ENCODE results near the gene FAM20A.
A peak's percentile ranks its signal among the peaks of the same experiment; 100 is the strongest.
"Not testable (repeated sequence)": the region's sequence is repeated elsewhere in the genome, so short reads cannot be mapped to it uniquely, and the experiment has no call there.

FAM20A gene

GRCh38 chr17:68592682-68593641, 8.2 kb downstream of the FAM20A start:
- no peak for DNase-seq

DNA sequence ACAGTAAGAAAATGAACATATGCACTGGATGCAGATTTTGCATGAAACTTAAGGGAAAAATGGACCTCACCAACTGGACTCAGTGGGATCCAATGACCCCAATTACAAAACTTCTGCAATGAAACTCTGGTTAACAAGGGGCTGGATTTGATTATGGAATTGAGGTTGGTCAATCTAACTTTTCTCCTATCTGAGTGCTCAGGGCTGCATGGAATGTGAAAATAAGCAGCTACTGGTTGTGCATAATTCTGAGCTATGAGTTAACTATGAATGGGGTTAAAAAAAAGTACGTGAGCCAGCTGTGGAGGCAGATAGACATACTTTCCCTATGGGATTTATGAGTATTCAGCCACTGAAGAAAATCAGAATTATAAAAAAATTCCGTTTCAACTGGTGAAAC, 9.2 kb downstream of the FAM20A start:
- DNase-seq = no peak
- in situ Hi-C loops (cut with MboI; ENCODE audit: low pct_unique_long_range_greater_than_20kb, low sequenced_read_pairs) = no loop called here

More at GRCh38 chr17:68592682-68593641, 8.2 kb downstream of the FAM20A start:
- in situ Hi-C loops (cut with MboI; ENCODE audit: low pct_unique_long_range_greater_than_20kb, low sequenced_read_pairs) = no loop called here

DNA sequence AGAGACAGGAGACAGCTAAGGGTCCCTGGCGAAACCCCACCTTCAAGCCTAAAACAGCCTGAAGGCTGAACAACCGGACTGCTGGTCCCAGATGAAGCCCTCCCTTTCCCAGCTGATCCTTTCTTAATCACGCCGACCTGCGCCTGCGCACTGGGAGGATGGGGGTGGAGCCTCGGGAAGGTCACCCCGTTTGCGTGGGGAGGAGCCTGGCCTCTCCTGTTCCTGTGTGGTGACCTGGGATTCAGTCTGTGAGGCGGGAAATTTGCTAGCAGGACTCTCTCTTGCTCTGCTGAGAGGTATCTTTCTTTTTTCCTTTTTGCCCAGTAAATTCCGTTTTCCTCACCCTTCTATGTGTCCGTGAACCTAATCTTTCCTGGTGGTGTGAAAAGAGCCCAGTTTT, 9.6 kb downstream of the FAM20A start:
- in situ Hi-C loops (cut with MboI; ENCODE audit: low pct_unique_long_range_greater_than_20kb, low sequenced_read_pairs) = no loop called here
- DNase-seq = no peak

DNA sequence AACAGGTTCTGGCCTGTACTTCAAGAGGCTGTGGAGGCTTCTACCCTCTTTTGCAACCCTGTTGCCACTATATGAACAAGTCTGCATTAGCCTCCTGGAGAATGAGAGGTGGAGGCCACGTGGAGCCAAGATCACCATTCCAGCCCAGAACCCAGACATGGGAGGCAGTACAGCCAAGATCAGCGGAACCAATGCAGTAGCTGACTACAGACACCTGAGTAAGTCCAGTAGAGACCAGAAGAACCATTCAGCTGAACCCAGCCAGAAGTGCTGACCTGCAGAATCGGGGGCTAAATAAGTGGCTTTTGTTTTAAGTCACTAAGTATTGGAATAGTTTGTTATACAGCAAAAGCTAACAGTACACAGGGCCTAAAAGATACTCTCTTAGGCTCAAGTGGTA, 12.1 kb downstream of the FAM20A start:
- in situ Hi-C loops (cut with MboI; ENCODE audit: low pct_unique_long_range_greater_than_20kb, low sequenced_read_pairs) = no loop called here
- DNase-seq = no peak

DNA sequence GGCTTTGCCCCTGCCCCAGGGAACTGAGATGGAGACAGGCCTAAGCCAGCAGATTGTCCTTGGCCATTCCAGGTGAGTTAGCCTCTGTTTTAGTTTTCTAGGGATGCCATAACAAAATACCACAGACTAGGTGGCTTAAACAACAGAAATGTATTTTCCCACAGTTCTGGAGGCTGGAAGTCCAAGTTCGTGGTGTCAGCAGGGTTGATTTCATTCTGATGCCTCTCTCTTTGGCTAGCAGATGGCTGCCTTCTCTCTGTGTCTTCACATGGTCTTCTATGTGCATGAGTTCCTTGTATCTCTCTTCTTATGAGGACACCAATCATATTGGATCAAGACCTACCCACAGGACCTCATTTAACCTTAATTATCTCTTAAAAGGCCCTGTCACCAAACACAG, 12.8 kb downstream of the FAM20A start:
- in situ Hi-C loops (cut with MboI; ENCODE audit: low pct_unique_long_range_greater_than_20kb, low sequenced_read_pairs) = no loop called here
- no peak for DNase-seq

GRCh38 chr17:68587847-68588246, 13.3 kb downstream of the FAM20A start:
- DNase-seq = no peak
- in situ Hi-C loops (cut with MboI; ENCODE audit: low pct_unique_long_range_greater_than_20kb, low sequenced_read_pairs) = no loop called here

DNA sequence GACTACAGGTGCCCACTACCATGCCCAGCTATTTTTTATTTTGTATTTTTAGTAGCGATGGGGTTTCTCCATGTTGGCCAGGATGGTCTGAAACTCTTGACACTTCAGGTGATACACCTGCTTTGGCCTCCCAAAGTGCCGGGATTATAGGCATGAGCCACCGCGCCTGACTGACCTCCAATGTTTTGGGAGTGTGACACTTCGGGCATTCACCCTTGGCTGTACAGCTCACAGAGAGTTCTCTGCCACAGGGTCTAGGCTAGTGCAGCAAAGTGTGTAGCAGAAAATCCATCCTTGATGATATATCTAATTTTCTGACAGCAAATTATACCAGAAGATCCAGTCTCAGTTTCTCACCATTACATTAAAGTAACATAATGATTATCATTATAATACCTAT, 14.1 kb downstream of the FAM20A start:
- in situ Hi-C loops (cut with MboI; ENCODE audit: low pct_unique_long_range_greater_than_20kb, low sequenced_read_pairs) = no loop called here

GRCh38 chr17:68585643-68586042, 15.5 kb downstream of the FAM20A start:
- DNase-seq = no peak
- in situ Hi-C loops (cut with MboI; ENCODE audit: low pct_unique_long_range_greater_than_20kb, low sequenced_read_pairs) = no loop called here

More for the DNA sequence above, 14.1 kb downstream of the FAM20A start:
- DNase-seq = no peak

DNA sequence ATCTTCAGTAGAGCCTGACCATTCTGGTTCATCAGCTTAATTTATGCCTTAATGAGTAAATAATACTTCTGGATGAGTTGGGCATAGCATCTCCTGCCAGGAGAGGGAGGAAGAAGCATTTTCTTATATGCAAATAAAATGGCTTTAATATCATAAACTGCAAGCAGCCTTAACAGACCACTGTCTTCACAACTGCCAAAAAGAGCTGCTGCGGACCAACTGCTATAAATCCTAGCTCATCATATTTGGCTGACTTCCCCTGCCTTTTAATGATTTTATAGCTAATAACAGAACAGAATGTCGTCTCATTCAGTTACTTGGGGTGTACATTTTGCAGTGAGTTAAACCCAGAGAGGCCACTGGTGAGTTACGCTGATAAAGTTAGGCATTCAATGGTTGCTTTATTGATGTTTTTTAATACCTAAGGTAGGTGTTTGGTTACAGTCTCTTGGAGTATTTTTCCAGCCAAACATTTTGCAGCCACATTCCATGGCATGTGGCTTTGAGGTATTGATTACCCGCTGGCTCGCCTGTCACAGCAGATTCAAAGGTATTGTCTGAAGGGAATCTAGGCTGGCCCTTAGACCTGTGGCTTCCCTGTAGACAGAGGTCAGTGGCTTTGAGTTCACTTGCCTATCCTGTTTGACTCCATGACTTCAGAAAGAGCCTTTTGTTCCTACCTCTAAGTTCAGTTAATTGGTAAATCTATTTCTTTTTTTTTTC, 16.4 kb downstream of the FAM20A start:
- DNase-seq = no peak
- in situ Hi-C loops (cut with MboI; ENCODE audit: low pct_unique_long_range_greater_than_20kb, low sequenced_read_pairs) = no loop called here

- DNase-seq; in situ Hi-C loops (cut with MboI; ENCODE audit: low pct_unique_long_range_greater_than_20kb, low sequenced_read_pairs): not testable (repeated sequence)
These were observed 18.3 kb downstream of the FAM20A start for GRCh38 chr17:68582867-68583266.

DNA sequence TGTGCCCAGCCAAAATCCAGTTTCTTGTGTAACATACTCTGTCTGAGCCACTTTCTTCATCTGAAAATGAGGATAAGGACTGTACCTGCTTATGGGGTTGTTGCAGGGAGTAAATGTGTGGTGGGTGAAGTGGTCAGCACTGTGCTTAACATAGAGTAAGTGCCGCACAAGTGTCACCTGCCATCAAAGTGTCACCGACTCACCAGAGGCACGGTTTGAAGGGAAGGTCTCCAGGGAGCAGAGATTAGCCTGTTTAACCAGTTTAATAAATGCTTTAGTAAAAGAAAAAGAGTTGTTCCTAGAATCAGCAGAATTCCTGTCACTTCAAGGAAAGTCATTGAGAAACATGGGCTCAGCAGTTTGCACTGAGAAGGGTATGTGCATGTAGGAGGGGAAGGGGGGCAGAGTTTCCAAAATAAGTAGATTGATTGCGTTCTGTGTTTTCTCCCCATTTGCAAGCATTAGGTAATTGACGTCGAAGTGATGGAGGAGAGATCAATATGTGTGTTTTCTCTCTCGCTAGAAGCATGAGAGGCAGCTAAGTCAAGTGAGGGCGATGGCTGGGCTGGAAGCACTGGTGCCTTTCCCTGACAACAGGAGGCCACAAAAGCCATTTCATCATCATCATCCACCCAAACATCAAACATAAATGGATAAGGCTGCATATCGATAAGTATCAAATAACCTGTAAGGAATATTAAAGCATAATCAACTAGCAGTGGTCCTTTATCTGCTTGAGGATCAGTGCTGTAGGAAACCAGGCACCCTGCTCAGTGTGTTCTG, 19.1 kb downstream of the FAM20A start:
- DNase-seq = no peak
- in situ Hi-C loops (cut with MboI; ENCODE audit: low pct_unique_long_range_greater_than_20kb, low sequenced_read_pairs) = no loop called here

DNA sequence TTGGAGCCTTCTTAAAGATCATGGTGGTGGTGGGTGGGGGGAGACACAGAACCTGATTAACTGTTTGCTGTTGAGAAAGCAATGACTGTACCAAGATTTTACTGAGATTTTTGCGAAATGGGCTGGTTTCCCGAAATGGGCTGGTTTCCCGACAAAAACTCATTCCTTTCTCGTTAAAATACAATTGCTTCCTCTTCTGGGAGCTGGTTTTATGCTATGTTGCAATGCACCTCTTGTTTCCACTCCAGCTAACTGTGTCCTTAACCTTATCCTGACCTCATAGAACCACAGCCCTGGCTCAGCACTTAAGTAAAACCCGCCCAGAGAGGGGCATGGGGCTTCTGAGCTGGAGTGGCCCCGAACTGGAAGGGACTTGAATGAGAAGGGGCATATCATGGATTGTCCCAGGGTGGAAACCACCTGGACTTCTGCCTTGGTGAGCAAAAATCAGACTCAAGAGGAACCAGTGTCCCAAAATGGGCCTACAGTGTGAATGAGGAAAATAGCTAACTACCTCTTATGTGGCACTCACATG, 20.9 kb downstream of the FAM20A start:
- in situ Hi-C loops (cut with MboI; ENCODE audit: low pct_unique_long_range_greater_than_20kb, low sequenced_read_pairs) = no loop called here
- DNase-seq = peak; percentile 70

GRCh38 chr17:68579194-68579927, 21.8 kb downstream of the FAM20A start:
- in situ Hi-C loops (cut with MboI; ENCODE audit: low pct_unique_long_range_greater_than_20kb, low sequenced_read_pairs) = no loop called here
- DNase-seq = no peak

GRCh38 chr17:68578236-68578635, 22.9 kb downstream of the FAM20A start:
- DNase-seq = no peak
- in situ Hi-C loops (cut with MboI; ENCODE audit: low pct_unique_long_range_greater_than_20kb, low sequenced_read_pairs) = no loop called here

DNA sequence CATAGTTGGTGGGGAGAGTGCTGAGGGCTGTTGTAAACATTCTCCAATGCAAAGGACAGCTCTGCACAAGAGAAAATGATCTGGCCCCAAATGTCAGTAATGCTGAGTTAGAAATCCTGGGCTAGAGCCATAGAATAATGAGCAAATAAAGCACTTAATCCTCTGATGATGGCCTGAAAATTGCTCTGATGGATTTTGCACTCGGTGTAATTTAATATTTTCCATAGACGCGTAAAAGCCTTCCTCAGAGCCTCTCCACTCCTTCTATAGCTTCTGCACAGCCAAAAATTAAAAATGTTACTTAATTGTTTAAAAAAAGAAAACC, 23.7 kb downstream of the FAM20A start:
- in situ Hi-C loops (cut with MboI; ENCODE audit: low pct_unique_long_range_greater_than_20kb, low sequenced_read_pairs) = no loop called here
- no peak for DNase-seq

DNA sequence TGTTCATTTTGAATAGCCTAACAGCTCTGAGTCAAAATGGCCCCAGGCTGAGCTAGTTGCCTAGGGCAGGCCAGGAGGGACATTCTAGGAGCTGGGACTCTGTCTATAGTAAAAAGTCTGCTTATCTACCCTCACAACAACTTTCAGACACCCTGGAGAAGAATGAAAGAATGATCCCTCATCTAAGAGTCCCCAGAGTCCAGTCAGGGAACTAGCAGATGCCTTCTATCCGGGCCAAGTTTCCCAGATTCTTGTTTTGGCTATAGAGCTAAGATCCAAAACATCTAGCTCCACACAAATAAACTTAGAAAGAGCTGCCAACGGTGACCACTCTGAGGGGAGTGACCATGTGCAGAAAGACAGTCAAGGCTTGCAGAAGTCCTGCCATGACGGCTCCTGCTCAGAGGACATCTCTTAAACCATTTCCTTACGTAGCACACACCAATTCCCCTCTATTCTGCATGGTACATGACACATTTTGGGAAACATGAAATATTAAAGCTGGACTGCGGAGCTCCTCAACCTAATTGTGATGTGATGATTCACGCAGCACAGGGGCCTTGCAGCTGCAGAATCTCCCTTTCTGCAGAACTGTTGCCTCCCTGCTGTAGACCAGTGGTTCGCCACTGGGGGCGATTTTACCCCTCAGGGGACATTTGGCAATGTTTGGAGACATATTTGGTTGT, 24.2 kb downstream of the FAM20A start:
- in situ Hi-C loops (cut with MboI; ENCODE audit: low pct_unique_long_range_greater_than_20kb, low sequenced_read_pairs) = no loop called here
- DNase-seq = no peak

GRCh38 chr17:68576137-68576536, 25.0 kb downstream of the FAM20A start:
- DNase-seq = no peak
- in situ Hi-C loops (cut with MboI; ENCODE audit: low pct_unique_long_range_greater_than_20kb, low sequenced_read_pairs) = no loop called here

GRCh38 chr17:68573338-68573737, 27.8 kb downstream of the FAM20A start:
- in situ Hi-C loops (cut with MboI; ENCODE audit: low pct_unique_long_range_greater_than_20kb, low sequenced_read_pairs) = no loop called here
- no peak for DNase-seq

Data from KBM-7 (cell line).